PFSK-1 (cell line): Measurements from ENCODE around the gene HOXC4.

Experiments used
- FOXP2 ChIP-seq: optimal IDR thresholded peaks from 2 replicates; pipeline ENCODE3; 2011; ENCODE audit warnings: borderline replicate concordance, control low read depth, inconsistent platforms; ENCODE audit not compliant: insufficient read depth; ENCODE audit errors: extremely low read length, extremely low read depth
- POLR2AphosphoS5 ChIP-seq: IDR thresholded peaks from 2 replicates; pipeline ENCODE4 v1.6.1; 2012; ENCODE audit warnings: low read depth, mild to moderate bottlenecking, control low read depth, low read length, moderate library complexity
- REST ChIP-seq, 2 experiments: IDR thresholded peaks; 2 replicates each; pipeline versions ENCODE4 v1.6.1 to v1.8.0; 2011 to 2012; ENCODE audit warnings: low read depth in 2 of 2, low read length in 2 of 2, control low read depth in 1 of 2, inconsistent platforms in 1 of 2, mild to moderate bottlenecking in 1 of 2, moderate library complexity in 1 of 2; ENCODE audit not compliant: insufficient read depth in 1 of 2
- SIN3A ChIP-seq: IDR thresholded peaks from 2 replicates; pipeline ENCODE4 v1.6.1; 2012; ENCODE audit warnings: mild to moderate bottlenecking, low read length, moderate library complexity, borderline replicate concordance; ENCODE audit not compliant: insufficient read depth
- TAF1 ChIP-seq: IDR thresholded peaks from 2 replicates; pipeline ENCODE4 v1.6.1; 2012; ENCODE audit warnings: low read length, control low read depth, borderline replicate concordance; ENCODE audit not compliant: insufficient read depth

The HOXC4 gene

GRCh38 chr12:54031480-54031879 is 22.2 kb upstream of the HOXC4 start:
- no peak for TF ChIP-seq SIN3A
- TF ChIP-seq TAF1: no peak
- no peak for TF ChIP-seq POLR2AphosphoS5
- no peak for TF ChIP-seq REST (IDR thresholded peaks at IDR 0.05; ENCODE audit: insufficient read depth in 1 of 2, low read depth in 2 of 2, low read length in 2 of 2)
- TF ChIP-seq FOXP2: no peak

- TF ChIP-seq POLR2AphosphoS5 (no peak), TAF1 (no peak), REST (IDR thresholded peaks at IDR 0.05; ENCODE audit: insufficient read depth in 1 of 2, low read depth in 2 of 2, low read length in 2 of 2) (no peak), SIN3A (no peak), FOXP2 (no peak)
Observed at GRCh38 chr12:54032086-54032619, 21.5 kb upstream of the HOXC4 start.

GRCh38 chr12:54032627-54033100 is 21.0 kb upstream of the HOXC4 start, which contains the start of gene HOXC5:
HOXC5 (plus strand) TSS chr12:54033050; CDS start chr12:54033123, 73 bp downstream.
- TF ChIP-seq POLR2AphosphoS5 (no peak), TAF1 (no peak), SIN3A (no peak), REST (IDR thresholded peaks at IDR 0.05; ENCODE audit: insufficient read depth in 1 of 2, low read depth in 2 of 2, low read length in 2 of 2) (no peak; a peak in 1 of 4 replicates), FOXP2 (no peak)

GRCh38 chr12:54033106-54033979 is 20.3 kb upstream of the HOXC4 start:
- TF ChIP-seq TAF1 (no peak), SIN3A (no peak), FOXP2 (no peak), REST (IDR thresholded peaks at IDR 0.05; ENCODE audit: insufficient read depth in 1 of 2, low read depth in 2 of 2, low read length in 2 of 2) (no peak), POLR2AphosphoS5 (no peak)
